Immature natural killer cell (primary cell): Measurements from ENCODE around the gene COQ7. TPM values are rescaled to one million over a fixed set of nuclear protein-coding genes. Genes with fewer than 3 reads are reported as not detected.

ENCODE experiments used
- DNase-seq, 3 donors: peaks; one replicate each; pipeline ENCODE4 v3.0.0; 2022; ENCODE audit warnings: mixed read lengths in 1 of 3
- H3K27ac Mint-ChIP-seq, 6 donors: one replicate each; pipeline ENCODE4 v1.8.0; 2020; ENCODE audit warnings: mixed read lengths in 6 of 6, mild to moderate bottlenecking in 5 of 6, inconsistent platforms in 4 of 6, moderate library complexity in 3 of 6
- H3K27me3 Mint-ChIP-seq, 3 donors: one replicate each; pipeline ENCODE4 v1.8.0; 2020 to 2021; ENCODE audit warnings: low read depth in 3 of 3, mild to moderate bottlenecking in 3 of 3, mixed read lengths in 3 of 3, moderate library complexity in 3 of 3, inconsistent platforms in 1 of 3
- H3K36me3 Mint-ChIP-seq, 3 donors: one replicate each; pipeline ENCODE4 v1.8.0; 2020; ENCODE audit warnings: mixed read lengths in 3 of 3, inconsistent platforms in 2 of 3, mild to moderate bottlenecking in 2 of 3
- H3K4me1 Mint-ChIP-seq, 2 donors: one replicate each; pipeline ENCODE4 v1.8.0; 2020; ENCODE audit warnings: inconsistent platforms in 2 of 2, mild to moderate bottlenecking in 2 of 2, mixed read lengths in 2 of 2, moderate library complexity in 1 of 2
- H3K4me3 Mint-ChIP-seq, 5 donors: one replicate each; pipeline ENCODE4 v1.8.0; 2020; ENCODE audit warnings: mild to moderate bottlenecking in 5 of 5, mixed read lengths in 5 of 5, inconsistent platforms in 3 of 5, moderate library complexity in 3 of 5
- H3K9me3 Mint-ChIP-seq, 6 donors: one replicate each; pipeline ENCODE4 v1.8.0; 2020; ENCODE audit warnings: mild to moderate bottlenecking in 6 of 6, mixed read lengths in 6 of 6, inconsistent platforms in 4 of 6, moderate library complexity in 3 of 6
- polyA plus RNA-seq, 3 donors: library from polyadenylated mRNA; unstranded; fragments of 300-500 nt; fragmentation: Illumina TruSeq; gene quantifications; one replicate each; pipeline ENCODE4 v1.2.3, GENCODE V29; 2021

Gene COQ7
- polyA plus RNA-seq = 10 to 100 TPM; 14.3 to 16.6 (median 14.8) TPM

GRCh38 chr16:19067349-19068236 lies at the start of gene COQ7:
Gene COQ7 (plus strand): TSS chr16:19067614. CDS start chr16:19067665, 51 bp downstream.
- H3K9me3 Mint-ChIP-seq = peaks cover 0 to 2% (median 0%) of the 10 kb centered on the region in 6 donors
- DNase-seq = peak; percentile 98 to 100 (median 99)
- H3K4me1 Mint-ChIP-seq = peaks cover 12 to 24% of the 10 kb centered on the region in 2 donors
- peaks cover 0 to 4% (median 4%) of the 10 kb centered on the region in 3 donors for H3K36me3 Mint-ChIP-seq
- H3K27ac Mint-ChIP-seq = peak within 1 kb of the TSS; percentile 95 to 99 (median 98)
- peak within 1 kb of the TSS; percentile 92 to 97 (median 94) for H3K4me3 Mint-ChIP-seq
- H3K27me3 Mint-ChIP-seq = peaks cover 11 to 21% (median 17%) of the 10 kb centered on the region in 3 donors

- no peaks in the 10 kb centered on the region for H3K36me3 Mint-ChIP-seq
- no peak for DNase-seq
These were observed 46.7 kb upstream of the COQ7 start for GRCh38 chr16:19020689-19021088.

GRCh38 chr16:19021747-19022146 lies 45.7 kb upstream of the COQ7 start:
- H3K9me3 Mint-ChIP-seq = no peaks in the 10 kb centered on the region
- H3K4me3 Mint-ChIP-seq = no peak overlapping the region
- no peak for DNase-seq
- H3K27me3 Mint-ChIP-seq = peaks cover 0 to 5% (median 2%) of the 10 kb centered on the region in 3 donors
- H3K27ac Mint-ChIP-seq = no peak overlapping the region
- no peaks in the 10 kb centered on the region for H3K4me1 Mint-ChIP-seq
- no peaks in the 10 kb centered on the region for H3K36me3 Mint-ChIP-seq

More at GRCh38 chr16:19020689-19021088, 46.7 kb upstream of the COQ7 start:
- Mint-ChIP-seq H3K27ac (no peak overlapping the region), H3K27me3 (peaks cover 0 to 5% (median under 1%) of the 10 kb centered on the region in 3 donors), H3K4me3 (no peak overlapping the region), H3K4me1 (no peaks in the 10 kb centered on the region), H3K9me3 (no peaks in the 10 kb centered on the region)

- Mint-ChIP-seq H3K4me1 (no peaks in the 10 kb centered on the region), H3K36me3 (no peaks in the 10 kb centered on the region), H3K9me3 (no peaks in the 10 kb centered on the region), H3K27me3 (peaks cover 2 to 4% (median 2%) of the 10 kb centered on the region in 3 donors), H3K4me3 (no peak overlapping the region), H3K27ac (no peak overlapping the region)
- DNase-seq = no peak
These were observed 40.0 kb upstream of the COQ7 start for GRCh38 chr16:19027416-19027815.

- DNase-seq = no peak
- H3K27me3 Mint-ChIP-seq = peaks cover 2 to 7% (median 4%) of the 10 kb centered on the region in 3 donors
- peaks cover 0 to 2% (median 0%) of the 10 kb centered on the region in 6 donors for H3K9me3 Mint-ChIP-seq
- H3K4me3 Mint-ChIP-seq = no peak overlapping the region
- H3K27ac Mint-ChIP-seq = no peak overlapping the region
- no peaks in the 10 kb centered on the region for H3K36me3 Mint-ChIP-seq
- no peaks in the 10 kb centered on the region for H3K4me1 Mint-ChIP-seq
These were observed 37.4 kb upstream of the COQ7 start for GRCh38 chr16:19029980-19030379.

GRCh38 chr16:19031738-19032137 lies 35.7 kb upstream of the COQ7 start:
- H3K4me3 Mint-ChIP-seq = no peak overlapping the region
- peaks cover 0 to 8% (median 1%) of the 10 kb centered on the region in 6 donors for H3K9me3 Mint-ChIP-seq
- peaks cover 3 to 8% (median 4%) of the 10 kb centered on the region in 3 donors for H3K27me3 Mint-ChIP-seq
- H3K36me3 Mint-ChIP-seq = no peaks in the 10 kb centered on the region
- H3K27ac Mint-ChIP-seq = no peak overlapping the region
- H3K4me1 Mint-ChIP-seq = no peaks in the 10 kb centered on the region
- DNase-seq = no peak

- no peaks in the 10 kb centered on the region for H3K4me1 Mint-ChIP-seq
- peaks cover 3 to 12% (median 8%) of the 10 kb centered on the region in 3 donors for H3K27me3 Mint-ChIP-seq
- no peak overlapping the region for H3K4me3 Mint-ChIP-seq
- H3K36me3 Mint-ChIP-seq = no peaks in the 10 kb centered on the region
- DNase-seq = no peak
- peaks cover 0 to 8% (median 1%) of the 10 kb centered on the region in 6 donors for H3K9me3 Mint-ChIP-seq
- H3K27ac Mint-ChIP-seq = no peak overlapping the region
These were observed 33.7 kb upstream of the COQ7 start for GRCh38 chr16:19033761-19034160.

GRCh38 chr16:19040400-19040799 lies 27.0 kb upstream of the COQ7 start:
- DNase-seq = no peak
- Mint-ChIP-seq H3K4me1 (no peaks in the 10 kb centered on the region), H3K27me3 (peaks cover 3 to 9% (median 6%) of the 10 kb centered on the region in 3 donors), H3K4me3 (no peak overlapping the region), H3K27ac (no peak overlapping the region), H3K36me3 (no peaks in the 10 kb centered on the region), H3K9me3 (peaks cover 0 to 3% (median 1%) of the 10 kb centered on the region in 6 donors)

- Mint-ChIP-seq H3K36me3 (no peaks in the 10 kb centered on the region), H3K4me1 (no peaks in the 10 kb centered on the region), H3K27me3 (peaks cover 0 to 6% (median 0%) of the 10 kb centered on the region in 3 donors), H3K27ac (no peak overlapping the region), H3K4me3 (no peak overlapping the region), H3K9me3 (no peaks in the 10 kb centered on the region)
- no peak for DNase-seq
These were observed 22.6 kb upstream of the COQ7 start for GRCh38 chr16:19044769-19045168.

- Mint-ChIP-seq H3K4me3 (no peak overlapping the region), H3K9me3 (no peaks in the 10 kb centered on the region), H3K4me1 (no peaks in the 10 kb centered on the region), H3K27ac (no peak overlapping the region), H3K36me3 (no peaks in the 10 kb centered on the region), H3K27me3 (peaks cover 0 to 6% (median 3%) of the 10 kb centered on the region in 3 donors)
- no peak for DNase-seq
These were observed 21.4 kb upstream of the COQ7 start for GRCh38 chr16:19046062-19046461.

- H3K36me3 Mint-ChIP-seq = no peaks in the 10 kb centered on the region
- no peak overlapping the region for H3K4me3 Mint-ChIP-seq
- peaks cover 0 to 2% (median 0%) of the 10 kb centered on the region in 6 donors for H3K9me3 Mint-ChIP-seq
- no peak for DNase-seq
- H3K4me1 Mint-ChIP-seq = peaks cover 4 to 12% of the 10 kb centered on the region in 2 donors
- H3K27ac Mint-ChIP-seq = no peak overlapping the region
- peaks cover 4 to 13% (median 8%) of the 10 kb centered on the region in 3 donors for H3K27me3 Mint-ChIP-seq
These were observed 4.7 kb upstream of the COQ7 start for GRCh38 chr16:19062706-19063105.

GRCh38 chr16:19066988-19067348 lies 446 bp upstream of the COQ7 start:
- Mint-ChIP-seq H3K27me3 (peaks cover 11 to 21% (median 17%) of the 10 kb centered on the region in 3 donors), H3K9me3 (peaks cover 0 to 2% (median 0%) of the 10 kb centered on the region in 6 donors), H3K27ac (peak overlapping the region; percentile 95 to 99 (median 98)), H3K4me1 (peaks cover 12 to 24% of the 10 kb centered on the region in 2 donors), H3K36me3 (peaks cover 0 to 4% (median 2%) of the 10 kb centered on the region in 3 donors), H3K4me3 (peak overlapping the region; percentile 92 to 97 (median 94))
- DNase-seq = no peak

- Mint-ChIP-seq H3K4me3 (peak overlapping the region; percentile 92 to 97 (median 94)), H3K4me1 (peaks cover 12 to 24% of the 10 kb centered on the region in 2 donors), H3K36me3 (peaks cover 0 to 6% (median 4%) of the 10 kb centered on the region in 3 donors), H3K27me3 (peaks cover 11 to 18% (median 17%) of the 10 kb centered on the region in 3 donors), H3K9me3 (no peaks in the 10 kb centered on the region), H3K27ac (peak overlapping the region; percentile 95 to 99 (median 98))
- DNase-seq = no peak
These were observed 912 bp downstream of the COQ7 start for GRCh38 chr16:19068237-19068815.
